Subcutaneous adipose tissue (tissue), 4 donors: ENCODE data around the gene PUDP. TPM values are rescaled to one million over a fixed set of nuclear protein-coding genes. Genes with fewer than 3 reads are reported as not detected.

ENCODE experiments used
- CTCF ChIP-seq: fragments of 450-650 bp; IDR thresholded peaks from one replicate; pipeline ENCODE4 v1.5.1; 2016; ENCODE audit warnings: low read depth, mild to moderate bottlenecking, control low read depth, antibody characterized with exemption, moderate library complexity
- total RNA-seq, 4 donors: library from RNA; depleted of rRNA; stranded (reverse); fragments of >200 nt; gene quantifications; one replicate each; pipeline ENCODE4 v1.1.0, GENCODE V29; 2016

PUDP gene
- total RNA-seq, 4 donors from 2014 or later = 7.9 to 23.3 (median 12.6) TPM

- no peak for TF ChIP-seq CTCF
These were observed 85.7 kb downstream of the PUDP start for GRCh38 chrX:7062276-7062675.

GRCh38 chrX:7061429-7061828 lies 86.5 kb downstream of the PUDP start:
- no peak for TF ChIP-seq CTCF

GRCh38 chrX:7060444-7060843 lies 87.5 kb downstream of the PUDP start:
- no peak for TF ChIP-seq CTCF

DNA sequence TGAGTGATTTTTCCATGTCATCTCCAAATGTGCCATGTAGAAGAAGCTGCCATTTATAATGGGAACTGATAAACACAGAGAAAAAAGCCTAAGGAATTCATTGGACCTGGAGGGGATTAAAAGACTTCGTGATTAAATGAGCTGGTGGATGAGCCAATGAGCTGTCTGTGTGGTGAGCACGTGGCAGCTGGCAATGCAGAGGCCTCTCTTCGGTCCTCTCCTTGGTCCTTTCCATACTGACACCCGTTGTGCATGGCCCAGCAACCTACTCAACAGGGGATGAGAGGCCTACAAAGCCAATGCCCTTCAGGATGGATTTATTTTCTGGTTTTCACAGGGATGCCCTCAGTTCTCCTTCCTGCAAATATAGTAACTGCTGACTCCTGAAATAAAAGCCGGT lies 88.1 kb downstream of the PUDP start:
- TF ChIP-seq CTCF = no peak

- no peak for TF ChIP-seq CTCF
These were observed 88.6 kb downstream of the PUDP start for GRCh38 chrX:7059214-7059838.

- TF ChIP-seq CTCF = no peak
These were observed 92.4 kb downstream of the PUDP start for GRCh38 chrX:7055386-7056137.
